GM19455 (cell line): ENCODE results near the gene CIROP.

Experiments used
- ATAC-seq: cut with Tn5 transposase; IDR thresholded peaks from one replicate; pipeline ENCODE4 v1.9.1; 2021; ENCODE audit not compliant: unreplicated experiment

The CIROP gene

DNA sequence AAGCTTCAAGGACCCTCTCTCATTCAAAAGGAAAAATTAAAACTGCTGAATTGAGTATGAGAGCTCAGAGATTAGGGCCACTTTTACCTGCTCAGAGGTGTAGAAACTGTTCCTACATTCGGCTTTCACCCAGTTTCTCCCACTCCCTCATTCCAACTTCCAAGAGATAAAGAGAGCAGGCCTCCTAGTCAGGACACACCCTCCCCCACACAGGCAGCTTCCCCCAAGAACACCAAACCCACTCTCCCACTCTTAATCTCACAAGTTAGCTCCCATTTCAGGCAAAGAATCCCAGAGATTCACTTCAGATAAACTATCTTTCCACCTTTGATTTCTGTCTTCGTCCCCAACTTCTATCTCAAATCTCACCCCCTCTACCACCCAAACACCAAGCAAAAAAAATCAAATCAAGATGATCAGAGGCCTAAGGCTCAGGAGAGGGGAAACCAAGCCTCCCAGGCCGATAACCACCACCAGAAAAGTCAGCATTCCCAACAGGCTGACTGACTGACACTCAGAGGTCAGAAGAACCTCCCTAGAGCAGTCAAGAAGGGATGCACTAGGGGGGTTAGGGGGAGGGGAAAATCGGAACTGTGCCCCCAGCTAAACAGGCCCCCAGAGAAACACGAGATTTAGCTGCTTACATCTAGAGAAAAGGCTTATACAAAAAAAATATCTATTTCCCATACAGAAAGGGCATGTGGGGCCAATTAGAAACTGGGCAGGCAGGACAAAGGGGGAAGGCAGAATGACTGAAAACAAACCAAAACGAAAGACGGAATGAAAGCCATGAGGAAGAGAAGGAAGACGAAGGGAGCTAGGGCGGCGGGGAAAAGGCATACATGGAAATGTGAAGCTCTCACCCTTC, 34.3 kb downstream of the CIROP start:
- ATAC-seq = no peak

DNA sequence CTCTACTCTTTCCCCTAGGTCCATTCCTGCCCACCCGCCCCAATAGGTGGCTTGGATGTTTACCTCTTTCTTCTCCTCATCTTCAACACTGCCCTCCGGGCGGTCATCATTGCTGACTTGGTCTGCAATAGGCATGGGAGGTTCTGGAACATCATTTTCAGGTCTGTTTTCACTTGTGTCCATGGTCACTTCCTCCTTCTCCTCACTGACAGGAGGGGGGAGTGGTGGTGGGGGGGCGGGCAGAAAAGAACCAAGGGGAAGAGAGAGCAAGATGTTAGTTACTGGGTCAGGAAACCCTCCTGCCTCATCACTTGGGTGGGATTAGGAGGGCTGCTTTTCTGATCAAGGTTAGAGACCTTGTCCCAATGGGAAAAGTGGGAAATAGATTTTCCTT, 35.4 kb downstream of the CIROP start:
- ATAC-seq = no peak

DNA sequence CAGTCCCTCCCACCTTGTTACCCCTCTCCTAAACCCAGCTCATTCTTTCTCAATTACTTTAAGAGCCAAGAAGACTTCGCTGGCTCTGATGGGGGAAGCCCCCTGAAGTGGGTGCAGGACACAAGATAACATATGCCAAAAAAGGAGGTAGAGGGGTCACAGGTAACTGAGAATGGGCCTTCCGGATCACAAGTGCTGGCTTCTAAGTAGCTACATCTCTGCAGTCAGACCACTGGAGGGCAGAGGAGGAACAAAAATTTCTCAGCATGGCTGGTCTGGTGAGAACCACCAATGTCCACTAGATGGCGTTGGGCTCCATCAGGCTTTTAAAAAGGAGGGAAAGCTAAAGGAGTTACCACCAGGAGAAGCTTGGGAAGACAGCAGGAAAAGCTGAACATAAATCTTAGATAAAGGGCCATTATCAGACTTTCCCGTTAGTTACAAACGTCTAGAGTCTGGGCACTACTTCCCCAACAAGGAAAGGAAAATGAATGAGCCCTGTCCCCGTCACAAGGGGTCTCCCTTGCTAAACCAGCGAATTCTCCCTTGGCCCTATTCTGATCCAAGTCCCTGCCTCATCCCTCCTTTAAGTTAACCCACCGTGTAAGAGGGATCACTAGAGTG, 35.9 kb downstream of the CIROP start:
- ATAC-seq = peak; percentile 62

DNA sequence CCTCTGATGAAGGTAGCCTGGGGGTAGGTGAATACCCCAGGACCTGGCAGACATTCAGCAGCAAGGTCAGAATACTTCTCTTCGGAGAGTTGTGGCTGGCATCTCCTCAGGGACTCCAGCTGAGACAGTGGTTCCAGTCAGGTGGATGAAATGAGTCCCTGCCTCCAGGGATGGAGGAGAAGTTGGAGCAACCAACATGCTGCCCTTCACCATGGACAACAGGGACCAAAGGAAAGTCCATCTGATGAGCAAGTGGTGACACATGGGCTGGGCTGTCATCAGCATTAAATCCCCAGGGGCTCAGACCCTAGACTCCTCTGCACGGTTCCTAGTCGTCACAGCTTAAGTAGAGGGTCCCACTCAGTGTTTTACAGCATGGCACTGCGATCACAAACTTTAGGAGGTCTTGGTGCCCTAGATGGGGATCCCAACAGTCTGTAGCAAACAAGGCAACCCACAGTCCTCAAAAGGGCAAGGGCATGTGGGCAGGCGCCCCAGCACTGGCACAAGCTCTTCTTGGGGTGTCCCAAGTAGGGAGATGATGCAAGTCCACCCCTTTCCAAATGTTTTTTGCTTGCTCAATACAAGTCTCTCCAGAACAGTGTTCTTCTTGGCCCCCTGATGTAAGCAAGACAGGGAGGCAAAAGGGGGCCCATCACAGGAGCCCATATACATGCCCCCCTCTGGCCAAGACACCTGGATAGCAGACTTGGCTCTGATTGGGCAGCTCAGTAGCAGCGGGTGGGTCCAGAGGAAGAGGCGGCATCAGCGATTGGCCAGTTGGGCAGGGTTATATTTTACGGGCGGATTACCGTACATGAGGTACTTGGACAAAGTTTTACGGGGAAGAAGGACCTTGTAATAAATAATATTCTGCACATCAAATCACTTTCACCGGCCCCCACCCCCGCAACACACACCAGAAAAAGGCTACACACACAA, 36.7 kb downstream of the CIROP start:
- ATAC-seq = no peak

DNA sequence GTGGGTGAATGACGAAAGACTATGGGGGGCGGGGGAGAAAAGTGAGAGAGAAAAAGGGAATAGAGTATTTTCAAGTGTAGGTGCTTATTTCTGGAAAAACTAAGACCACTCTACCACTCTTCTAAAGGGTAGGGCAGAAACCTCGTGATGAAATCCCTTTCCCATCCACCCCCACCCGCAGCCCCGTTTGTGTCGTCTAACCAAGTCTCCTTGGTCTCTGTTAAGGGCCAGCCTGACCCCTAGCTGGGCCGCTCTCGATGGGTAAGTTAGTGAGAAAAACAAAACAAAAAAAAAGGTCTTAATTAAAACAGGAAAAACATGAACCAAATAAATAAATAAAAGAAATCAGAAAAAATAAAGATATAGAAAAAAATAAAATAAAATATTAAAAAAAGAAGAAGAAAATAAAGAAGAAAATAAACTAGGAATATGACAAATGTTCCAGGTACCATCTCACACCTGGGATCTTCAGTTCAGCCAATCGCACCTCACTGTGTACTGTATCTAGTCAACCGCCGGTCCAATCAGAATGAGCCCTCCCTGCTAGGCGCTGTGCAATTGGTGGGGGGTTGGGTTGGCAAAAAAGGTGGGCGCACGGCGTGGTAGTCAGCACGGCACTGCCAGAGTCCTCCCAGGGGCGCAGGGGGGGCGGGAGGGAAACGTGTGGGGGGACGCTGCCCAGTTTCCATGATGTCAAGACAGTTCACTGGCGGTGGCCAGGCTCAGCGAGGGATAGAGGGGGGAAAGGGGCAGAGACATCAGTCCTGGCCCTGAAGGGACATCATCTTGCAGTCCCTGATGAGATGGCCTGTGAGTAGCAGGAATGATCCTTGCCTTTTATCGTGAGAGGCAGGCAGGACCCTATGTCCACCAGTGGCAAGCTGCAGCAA, 37.7 kb downstream of the CIROP start:
- ATAC-seq = no peak

DNA sequence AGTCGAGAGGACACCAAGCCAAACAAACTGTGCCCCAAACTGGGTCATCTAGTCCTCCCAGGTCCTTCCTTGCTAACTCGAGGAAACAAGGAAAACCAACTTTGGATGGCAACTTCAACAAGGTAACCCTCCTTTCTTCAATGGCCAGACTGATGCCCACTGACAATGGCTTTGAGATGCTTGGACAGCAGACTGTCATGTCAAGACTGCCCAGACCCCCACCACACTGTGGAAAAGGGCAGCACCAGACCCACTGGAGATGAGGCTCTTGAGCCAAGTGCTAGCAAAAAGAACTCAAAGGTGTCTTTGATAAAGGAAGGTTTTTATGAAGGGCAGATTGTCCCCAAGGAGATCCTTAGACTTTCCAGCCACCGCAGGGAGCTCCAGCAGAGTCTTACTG, 38.4 kb downstream of the CIROP start:
- ATAC-seq = no peak

DNA sequence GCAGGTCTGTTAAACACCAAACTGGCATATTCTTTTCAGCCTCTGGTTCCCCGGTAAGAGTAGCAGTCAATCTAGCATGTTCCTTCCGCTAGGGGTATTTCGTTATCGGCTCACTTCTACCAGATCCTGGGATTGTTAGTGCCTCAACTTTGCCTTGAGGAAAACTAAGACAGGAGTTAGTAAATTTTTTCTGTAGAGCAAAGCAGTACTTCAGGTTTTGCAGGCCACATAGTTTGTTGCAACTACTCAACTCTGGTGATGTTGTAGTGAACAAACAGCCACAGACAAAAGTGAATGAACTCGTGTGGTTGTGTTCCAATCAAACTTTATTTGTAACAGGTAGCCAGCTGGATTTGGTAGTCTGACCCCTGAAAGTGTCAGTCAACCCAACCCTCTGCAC, 41.2 kb downstream of the CIROP start:
- no peak for ATAC-seq

DNA sequence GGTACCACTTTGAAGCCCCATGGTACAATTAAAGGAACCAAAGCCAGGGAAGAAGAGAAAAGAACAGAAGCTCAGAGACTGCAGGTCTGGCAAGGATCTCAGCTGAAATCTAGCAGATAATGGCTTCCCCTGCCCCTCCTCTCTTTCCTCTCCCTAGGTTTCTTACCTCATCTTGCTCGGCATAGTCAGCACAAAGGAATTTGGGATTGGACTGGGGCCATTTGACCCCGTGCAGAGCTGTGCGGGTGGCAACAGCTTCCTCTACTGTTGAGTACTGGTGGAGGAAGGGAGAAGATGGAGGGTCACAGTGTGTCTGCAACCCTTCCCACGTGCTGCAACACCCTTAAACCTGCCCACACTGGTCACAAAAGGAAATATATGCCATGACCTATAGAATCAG, 42.8 kb downstream of the CIROP start:
- no peak for ATAC-seq

DNA sequence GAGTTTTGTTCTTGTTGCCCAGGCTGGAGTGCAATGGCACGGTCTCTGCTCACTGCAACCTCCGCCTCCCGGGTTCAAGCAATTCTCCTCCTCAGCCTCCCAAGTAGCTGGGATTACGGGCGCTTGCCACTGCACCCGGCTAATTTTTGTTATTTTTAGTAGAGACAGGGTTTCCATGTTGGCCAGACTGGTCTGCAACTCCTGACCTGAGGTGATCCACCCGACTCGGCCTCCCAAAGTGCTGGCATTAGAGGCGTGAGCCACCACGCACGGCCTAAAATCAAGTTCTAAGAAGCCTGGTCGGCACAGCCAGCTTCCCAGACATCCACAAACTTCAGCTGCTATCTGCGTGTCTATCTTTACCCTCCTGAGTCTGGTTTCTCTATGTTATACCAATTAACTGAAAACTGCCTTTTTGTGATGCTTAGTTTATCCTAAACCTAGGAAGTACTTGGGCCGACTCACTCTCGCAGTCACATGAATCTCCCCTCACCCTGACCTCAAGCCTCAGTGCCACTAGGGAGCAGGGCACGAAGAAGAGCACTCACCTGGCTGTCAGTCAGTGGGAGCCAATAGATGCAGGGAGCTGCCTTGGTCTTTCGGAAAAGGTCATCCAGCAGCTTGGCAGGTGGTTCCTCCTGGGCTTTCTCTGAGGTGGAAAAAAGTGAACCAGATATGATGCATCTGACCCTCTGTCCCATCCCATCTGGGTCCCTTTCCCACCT, 44.1 kb downstream of the CIROP start:
- ATAC-seq = no peak

DNA sequence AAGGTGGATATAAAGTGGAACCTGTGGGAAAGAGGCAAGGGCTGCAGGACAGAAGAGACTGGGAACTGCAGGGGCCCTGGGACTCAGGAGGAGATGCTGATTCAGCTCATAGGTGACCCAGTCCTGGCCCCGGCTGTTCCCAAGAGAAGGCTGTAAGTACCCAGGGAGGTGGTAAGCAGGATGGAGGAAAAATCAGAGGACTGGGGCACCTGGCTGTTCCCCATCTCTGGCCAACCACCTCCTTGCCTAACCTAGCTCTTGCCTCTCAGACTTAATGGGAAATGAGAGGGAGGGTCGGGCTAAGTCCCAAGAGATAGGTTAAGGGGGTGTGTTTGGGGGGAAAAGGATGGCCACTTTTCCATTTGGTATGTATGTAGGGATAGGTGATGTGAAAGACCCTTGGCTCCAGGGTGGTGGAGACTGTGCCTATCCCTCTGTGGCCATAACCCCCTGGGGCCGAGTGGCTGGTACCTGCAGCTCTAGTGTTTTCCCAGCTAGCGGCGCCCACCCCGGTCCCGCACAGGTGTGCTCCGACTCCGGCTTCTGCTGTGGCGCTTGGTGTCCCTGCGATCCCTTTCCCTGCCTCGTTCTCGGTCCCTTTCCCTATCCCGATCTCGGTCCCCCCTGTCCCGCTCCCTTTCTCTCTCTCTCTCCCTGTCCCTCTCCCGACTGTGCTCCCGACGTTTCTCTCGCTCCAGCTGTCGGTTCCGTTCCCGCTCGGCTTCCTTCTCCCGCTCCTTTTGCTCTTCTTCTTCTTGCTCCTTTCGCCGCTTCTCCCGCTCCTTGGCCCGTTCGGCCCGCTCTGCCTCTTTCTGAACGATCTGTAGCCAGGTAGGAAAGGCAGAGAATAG, 45.9 kb downstream of the CIROP start:
- ATAC-seq = no peak

DNA sequence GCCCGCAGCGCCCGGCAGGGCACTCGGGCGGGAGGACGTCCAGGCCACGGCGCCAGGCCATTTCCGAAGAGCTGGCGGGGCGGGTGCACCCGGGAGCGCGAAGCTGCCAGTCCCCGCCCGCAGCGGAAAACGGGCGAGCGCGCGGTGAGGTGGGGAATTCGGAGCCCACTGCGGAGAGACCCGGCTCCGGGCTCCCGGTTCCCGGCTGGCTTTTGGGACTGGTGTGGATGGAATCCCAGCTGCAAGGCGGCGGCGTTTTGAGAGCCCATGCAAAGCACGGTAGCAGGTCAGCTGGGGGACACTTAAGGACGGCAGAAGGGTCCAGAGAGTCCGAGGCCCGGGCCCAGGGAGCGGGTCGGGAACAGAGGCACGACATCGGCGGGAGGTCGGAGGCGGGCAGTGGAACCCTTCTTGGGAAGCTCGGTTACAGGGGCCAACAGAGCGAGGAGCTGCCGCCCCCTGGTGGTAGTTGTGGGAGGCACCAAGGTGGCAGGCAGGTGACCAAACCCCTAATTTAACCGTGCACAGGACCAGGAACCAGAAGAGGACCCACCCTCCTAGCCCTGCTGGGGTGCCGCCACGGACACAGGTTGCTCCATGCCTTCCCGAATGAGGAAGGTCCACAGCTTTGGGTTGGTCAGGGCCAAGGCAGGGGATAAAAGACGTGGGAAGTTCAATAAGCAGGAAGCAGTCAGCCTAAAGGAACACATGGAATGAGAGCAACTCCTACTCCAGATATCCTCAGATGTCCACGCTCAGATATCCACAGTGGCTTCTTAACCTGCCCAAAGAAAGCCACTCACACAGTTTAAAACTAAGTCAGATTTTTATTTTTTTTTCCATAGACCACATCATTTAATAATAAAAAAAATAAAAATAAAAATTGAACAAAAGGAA, 46.8 kb downstream of the CIROP start:
- ATAC-seq = peak; percentile 53

DNA sequence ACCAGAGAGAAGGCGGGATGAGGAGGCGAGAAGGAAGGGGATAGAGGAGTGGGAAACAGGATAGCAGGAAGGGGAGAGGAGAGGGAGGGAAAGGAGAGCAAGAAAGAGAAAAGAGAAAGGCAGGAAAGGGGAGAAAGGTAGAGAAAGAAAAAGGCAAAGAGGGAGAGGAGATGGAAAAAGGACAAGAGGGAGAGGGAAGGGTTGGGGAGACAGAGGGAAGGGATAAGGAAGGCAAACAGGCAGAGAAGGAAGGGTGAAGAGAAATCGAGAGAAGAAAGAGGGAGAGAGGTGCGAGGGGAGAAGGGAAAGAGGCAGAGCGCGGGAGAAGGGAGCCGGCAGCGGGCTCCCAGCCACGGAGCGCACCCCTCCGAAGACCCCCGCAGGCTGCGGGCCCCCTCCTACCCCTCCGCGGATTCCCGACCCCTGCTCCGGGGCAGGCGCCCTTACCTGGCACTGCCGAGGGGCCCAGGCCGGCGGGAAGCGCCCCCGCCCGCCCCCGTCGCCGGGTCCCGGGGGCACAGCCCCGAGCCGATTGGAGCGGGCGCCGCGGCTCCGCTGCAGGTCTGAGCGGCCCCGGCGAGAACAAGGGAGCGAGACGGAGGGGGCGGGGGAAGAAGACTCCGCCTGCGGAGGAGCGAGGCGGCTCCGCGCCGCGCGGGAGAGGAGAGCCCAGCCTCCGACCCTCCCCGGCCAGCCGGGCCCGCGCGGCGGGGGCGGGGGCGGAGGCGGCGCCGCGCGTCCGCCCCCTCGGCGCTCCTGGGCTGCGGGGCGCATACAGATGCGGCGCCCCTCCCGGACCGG, 47.6 kb downstream of the CIROP start, which contains the start of gene CDH24:
Gene CDH24 (minus strand): TSS at position 565 of the 801 bp plus-strand sequence. CDS start 1,787 bp downstream, outside the sequence.
- ATAC-seq = peak; percentile 58

DNA sequence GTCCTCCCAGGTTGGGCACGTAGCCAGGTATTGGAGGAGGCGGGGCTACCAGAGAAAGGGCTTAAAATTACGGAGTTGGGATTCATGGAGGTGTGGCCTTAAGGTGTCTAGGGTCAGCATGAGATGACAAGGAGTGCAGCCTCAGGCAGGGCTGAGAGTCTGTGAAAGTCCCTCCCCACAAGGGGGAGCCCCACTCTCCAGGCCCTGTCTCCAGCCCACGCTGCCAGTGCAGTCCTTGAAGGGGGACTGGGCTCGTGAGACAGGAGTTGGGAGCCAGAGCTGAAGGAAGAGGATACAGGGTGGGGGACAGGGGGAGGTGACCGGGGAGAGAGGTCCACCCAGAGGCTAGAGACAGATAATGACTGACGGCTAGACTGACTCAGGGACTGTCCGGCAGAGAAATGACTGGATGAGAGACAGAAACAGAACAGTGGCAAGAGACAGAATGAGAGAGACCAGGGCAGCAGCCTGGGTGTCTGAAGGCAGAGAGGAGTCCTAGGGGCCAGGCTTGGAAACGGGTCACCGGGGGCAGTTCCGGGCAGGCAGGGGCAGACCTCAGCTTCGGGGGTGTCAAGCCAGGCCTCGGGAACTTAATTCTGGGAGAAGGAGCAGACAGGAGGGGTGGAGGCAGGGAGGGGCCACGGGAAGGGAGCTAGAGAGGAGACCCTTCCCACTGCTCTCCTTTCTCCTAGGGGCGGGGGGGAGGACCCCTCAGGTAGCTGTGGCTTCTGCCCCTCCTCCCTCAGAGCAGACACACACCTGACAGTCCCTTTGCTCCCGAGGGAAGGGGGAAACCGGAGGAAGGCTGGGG, 48.4 kb downstream of the CIROP start:
- peak; percentile 48 for ATAC-seq

DNA sequence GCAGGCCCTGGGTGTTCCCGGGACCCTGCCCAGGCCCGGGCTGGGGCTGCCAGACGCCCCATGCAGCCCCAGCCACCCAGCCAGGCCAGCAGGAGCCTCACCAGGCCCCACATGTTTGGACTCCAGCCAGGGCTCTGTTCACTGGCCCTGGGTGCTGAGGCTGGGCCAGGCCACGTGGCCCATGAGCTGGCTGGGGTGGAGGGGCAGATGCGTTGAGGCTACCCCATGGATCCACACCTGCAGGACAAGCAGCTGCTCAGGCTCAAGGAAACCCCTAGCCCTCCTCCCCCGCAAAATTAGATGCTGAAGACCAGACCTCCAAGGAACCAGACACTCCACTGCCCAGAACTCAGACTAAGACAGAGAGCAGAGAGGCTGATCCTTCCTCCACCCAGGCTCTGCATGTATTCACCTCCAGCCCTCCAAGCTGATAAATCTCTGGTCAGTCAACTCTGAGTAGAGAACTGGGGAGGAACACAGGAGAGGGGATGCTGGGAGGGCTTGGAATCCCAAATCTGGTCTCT, 49.1 kb downstream of the CIROP start:
- ATAC-seq = no peak

DNA sequence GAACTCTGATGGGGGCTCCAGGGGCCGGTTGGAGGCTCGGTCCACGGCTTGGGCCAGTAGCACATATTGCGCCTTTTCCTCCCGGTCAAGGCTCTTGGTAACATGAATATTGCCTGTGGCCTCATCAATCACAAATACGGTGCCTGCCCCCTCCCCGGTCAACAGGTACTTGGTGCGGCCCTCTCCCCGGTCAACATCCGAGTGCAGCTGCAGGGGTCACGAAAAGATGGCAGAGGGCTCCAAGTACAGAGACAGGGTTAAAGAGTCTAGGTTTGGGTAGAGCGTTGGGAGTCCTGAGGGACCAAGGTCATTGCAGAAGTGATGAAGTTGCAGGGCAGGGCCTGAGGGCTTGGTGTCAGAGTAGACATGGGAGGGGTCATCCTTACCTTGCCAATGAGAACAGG, 49.6 kb downstream of the CIROP start:
- no peak for ATAC-seq
